Measurements from ENCODE around the gene PTPRN2. TPM values are rescaled to one million over a fixed set of nuclear protein-coding genes. Genes with fewer than 3 reads are reported as not detected.

The PTPRN2 gene
- polyA plus RNA-seq, 1 of the 3 experiments (the other 2 are of a cell fraction): 4.0 TPM

- no peak for TF ChIP-seq RCOR1 (IDR thresholded peaks at IDR 0.05; ENCODE audit: low read length)
- TF ChIP-seq REST (IDR thresholded peaks at IDR 0.05; ENCODE audit: low read depth, low read length): no peak
- TF ChIP-seq RXRA (IDR thresholded peaks at IDR 0.05; ENCODE audit: borderline replicate concordance, low read depth): no peak
Observed at GRCh38 chr7:158116235-158116634, 471.4 kb downstream of the PTPRN2 start (continued).

GRCh38 chr7:158114056-158114850 lies 473.4 kb downstream of the PTPRN2 start:
- Histone ChIP-seq H3K4me3 (ENCODE audit: low read depth in 2 of 2, low read length in 1 of 2) (no peak overlapping the region), H2AFZ (ENCODE audit: low read depth) (no peak overlapping the region), H3K4me1 (ENCODE audit: control insufficient read depth in 1 of 2, insufficient read depth in 2 of 2, low read depth in 1 of 2, low read length in 1 of 2) (peaks cover 0 to 12% of the 10 kb centered on the region in 2 experiments; a peak in 1 of 4 replicates), H4K20me1 (ENCODE audit: insufficient read depth) (no peaks in the 10 kb centered on the region), H3F3A (replicated peaks; ENCODE audit: insufficient read depth) (no peaks in the 10 kb centered on the region), H3K9me2 (no peaks in the 10 kb centered on the region), H3K27ac (ENCODE audit: low read depth in 2 of 2, low read length in 1 of 2) (no peak overlapping the region), H3K36me3 (replicated peaks in 1 of 2; ENCODE audit: control insufficient read depth in 1 of 2, insufficient read depth in 2 of 2, low read length in 1 of 2) (no peaks in the 10 kb centered on the region), H3K4me2 (no peak overlapping the region), H3K9ac (no peak overlapping the region), H3K27me3 (ENCODE audit: insufficient read depth) (no peaks in the 10 kb centered on the region), H3K79me2 (ENCODE audit: insufficient read depth) (no peaks in the 10 kb centered on the region), H3K9me3 (peaks cover 12% of the 10 kb centered on the region; the same call in 1 of the 2 replicates)
- TF ChIP-seq GABPA (IDR thresholded peaks at IDR 0.05; ENCODE audit: low read depth): no peak
- TF ChIP-seq NRF1 (IDR thresholded peaks at IDR 0.05; ENCODE audit: low read depth, low read length): no peak
- TF ChIP-seq FOSL2 (IDR thresholded peaks at IDR 0.05; ENCODE audit: borderline replicate concordance, low read depth): no peak
- 66% methylated on average over 18 of the region's 18 CpGs for WGBS (ENCODE audit: low lambda C conversion rate)
- ChIA-PET CTCF (no interaction called here), POLR2A (no interaction called here)
- DNase-seq: no peak

GRCh38 chr7:158113321-158114025 lies 474.1 kb downstream of the PTPRN2 start:
- H3K27ac ChIP-seq (ENCODE audit: low read depth in 2 of 2, low read length in 1 of 2): no peak overlapping the region
- H4K20me1 ChIP-seq (ENCODE audit: insufficient read depth): no peaks in the 10 kb centered on the region
- no peak overlapping the region for H3K4me2 ChIP-seq
- peaks cover 12% of the 10 kb centered on the region; the same call in 1 of the 2 replicates for H3K9me3 ChIP-seq
- peaks cover 0 to 12% of the 10 kb centered on the region in 2 experiments; a peak in 1 of 4 replicates for H3K4me1 ChIP-seq (ENCODE audit: control insufficient read depth in 1 of 2, insufficient read depth in 2 of 2, low read depth in 1 of 2, low read length in 1 of 2)
- H3K4me3 ChIP-seq (ENCODE audit: low read depth in 2 of 2, low read length in 1 of 2): no peak overlapping the region
- TF ChIP-seq SMC3 (IDR thresholded peaks at IDR 0.05; ENCODE audit: low read depth, low read length): no peak
- no peak for TF ChIP-seq EP300 (IDR thresholded peaks at IDR 0.05; ENCODE audit: borderline replicate concordance in 1 of 2, low read depth in 1 of 2, low read length in 1 of 2)
- TF ChIP-seq TAF1 (IDR thresholded peaks at IDR 0.05; ENCODE audit: borderline replicate concordance, low read depth, low read length): no peak
- TF ChIP-seq USF2 (IDR thresholded peaks at IDR 0.05; ENCODE audit: borderline replicate concordance, low read depth, low read length): no peak
- WGBS (ENCODE audit: low lambda C conversion rate): 71% methylated on average over 15 of the region's 15 CpGs
- no peaks in the 10 kb centered on the region for H3K36me3 ChIP-seq (replicated peaks in 1 of 2; ENCODE audit: control insufficient read depth in 1 of 2, insufficient read depth in 2 of 2, low read length in 1 of 2)
- H2AFZ ChIP-seq (ENCODE audit: low read depth): no peak overlapping the region
- DNase-seq: no peak
- no peaks in the 10 kb centered on the region for H3K27me3 ChIP-seq (ENCODE audit: insufficient read depth)
- ChIA-PET POLR2A (no interaction called here), CTCF (interaction anchor here (0.5 to 1.7 kb wide), 3 partner anchors 20 to 356 kb away, joined by 3 to 5 read pairs (median 3); no protein-coding TSS in a partner anchor)
- no peaks in the 10 kb centered on the region for H3K79me2 ChIP-seq (ENCODE audit: insufficient read depth)
- H3F3A ChIP-seq (replicated peaks; ENCODE audit: insufficient read depth): no peaks in the 10 kb centered on the region
- H3K9me2 ChIP-seq: no peaks in the 10 kb centered on the region
- H3K9ac ChIP-seq: no peak overlapping the region
